NB4 (cell line): ENCODE measurements around the gene SERPINA6.

ENCODE experiments used
- DNase-seq: peaks from one replicate; pipeline ENCODE4 v3.0.0; 2010; ENCODE audit warnings: low read depth
- H3K4me3 ChIP-seq: one replicate; pipeline ENCODE4 v1.5.1; 2011; ENCODE audit warnings: mild to moderate bottlenecking, low read depth, low read length, moderate library complexity
- CTCF ChIP-seq: IDR thresholded peaks from one replicate; pipeline ENCODE4 v1.5.1; 2012; ENCODE audit warnings: low read depth, low read length
- MYC ChIP-seq: IDR thresholded peaks from 2 replicates; pipeline ENCODE4 v1.6.1; 2011; ENCODE audit warnings: low read depth, low read length
- POLR2A ChIP-seq: IDR thresholded peaks from 2 replicates; pipeline ENCODE4 v1.6.1; 2011; ENCODE audit warnings: mild to moderate bottlenecking; ENCODE audit not compliant: insufficient read length; ENCODE audit errors: extremely low read depth
- TF ChIP-seq, protein P1 (sequence below): IDR thresholded peaks from 2 replicates; pipeline ENCODE4 v1.6.1; 2011; ENCODE audit warnings: low read depth, low read length

SERPINA6 gene

GRCh38 chr14:94331462-94331861 lies 8.3 kb upstream of the SERPINA6 start:
- TF ChIP-seq, protein P1, sequence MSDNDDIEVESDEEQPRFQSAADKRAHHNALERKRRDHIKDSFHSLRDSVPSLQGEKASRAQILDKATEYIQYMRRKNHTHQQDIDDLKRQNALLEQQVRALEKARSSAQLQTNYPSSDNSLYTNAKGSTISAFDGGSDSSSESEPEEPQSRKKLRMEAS, result no peak
- no peak for TF ChIP-seq CTCF
- no peak for TF ChIP-seq POLR2A
- TF ChIP-seq MYC, result no peak
- H3K4me3 ChIP-seq, result no peak overlapping the region

DNA sequence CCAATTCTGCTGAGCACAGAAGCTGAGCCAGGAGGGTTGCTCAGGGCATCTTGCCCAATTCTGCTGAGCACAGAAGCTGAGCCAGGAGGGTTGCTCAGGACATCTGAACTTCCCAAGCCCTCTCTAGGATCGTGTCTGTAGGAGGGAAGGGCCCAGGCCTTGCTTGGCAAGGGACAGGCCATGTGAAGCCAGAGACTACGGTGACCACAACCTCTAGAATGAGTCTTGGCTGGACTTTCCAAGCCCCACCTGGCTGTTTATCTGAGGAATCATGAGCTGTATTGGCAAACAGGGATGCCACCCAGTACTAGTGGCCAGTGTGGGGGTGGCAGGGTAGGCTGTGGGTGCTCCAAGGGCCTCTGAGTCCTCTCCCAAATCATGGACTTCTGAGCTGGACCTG lies 7.7 kb upstream of the SERPINA6 start:
- TF ChIP-seq MYC (no peak), CTCF (no peak), POLR2A (no peak)
- TF ChIP-seq, protein P1, result no peak
- no peak overlapping the region for H3K4me3 ChIP-seq
- DNase-seq, result no peak

More at GRCh38 chr14:94331462-94331861, 8.3 kb upstream of the SERPINA6 start:
- DNase-seq, result no peak

GRCh38 chr14:94330432-94330831 lies 7.3 kb upstream of the SERPINA6 start:
- no peak for DNase-seq
- TF ChIP-seq POLR2A, result no peak
- H3K4me3 ChIP-seq, result no peak overlapping the region

DNA sequence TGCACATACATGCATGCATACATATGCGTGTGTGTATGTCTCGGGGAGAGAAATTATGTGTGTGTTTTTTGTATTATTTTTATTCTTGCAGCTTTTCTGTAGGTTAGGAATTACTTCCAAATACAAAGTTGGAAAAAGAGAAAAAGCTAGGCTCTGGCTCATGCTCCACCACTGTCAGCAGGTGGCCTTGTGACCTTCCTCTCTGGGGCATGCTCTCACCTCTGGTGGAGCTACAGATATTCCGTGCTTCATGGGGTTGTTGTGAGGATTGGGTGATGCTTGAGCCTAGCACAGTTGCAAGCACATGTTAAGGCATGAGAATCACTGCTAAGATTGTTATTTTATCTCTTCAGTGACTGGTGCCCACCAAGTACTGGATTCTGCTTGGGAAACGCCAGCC lies 6.7 kb upstream of the SERPINA6 start:
- TF ChIP-seq MYC (no peak), CTCF (no peak), POLR2A (no peak)
- TF ChIP-seq, protein P1, result no peak
- no peak overlapping the region for H3K4me3 ChIP-seq
- DNase-seq, result no peak

- TF ChIP-seq, protein P1, result no peak
- TF ChIP-seq MYC (no peak), CTCF (no peak), POLR2A (no peak)
- H3K4me3 ChIP-seq, result no peak overlapping the region
- DNase-seq, result no peak
Observed at GRCh38 chr14:94328196-94328595, 5.1 kb upstream of the SERPINA6 start.

DNA sequence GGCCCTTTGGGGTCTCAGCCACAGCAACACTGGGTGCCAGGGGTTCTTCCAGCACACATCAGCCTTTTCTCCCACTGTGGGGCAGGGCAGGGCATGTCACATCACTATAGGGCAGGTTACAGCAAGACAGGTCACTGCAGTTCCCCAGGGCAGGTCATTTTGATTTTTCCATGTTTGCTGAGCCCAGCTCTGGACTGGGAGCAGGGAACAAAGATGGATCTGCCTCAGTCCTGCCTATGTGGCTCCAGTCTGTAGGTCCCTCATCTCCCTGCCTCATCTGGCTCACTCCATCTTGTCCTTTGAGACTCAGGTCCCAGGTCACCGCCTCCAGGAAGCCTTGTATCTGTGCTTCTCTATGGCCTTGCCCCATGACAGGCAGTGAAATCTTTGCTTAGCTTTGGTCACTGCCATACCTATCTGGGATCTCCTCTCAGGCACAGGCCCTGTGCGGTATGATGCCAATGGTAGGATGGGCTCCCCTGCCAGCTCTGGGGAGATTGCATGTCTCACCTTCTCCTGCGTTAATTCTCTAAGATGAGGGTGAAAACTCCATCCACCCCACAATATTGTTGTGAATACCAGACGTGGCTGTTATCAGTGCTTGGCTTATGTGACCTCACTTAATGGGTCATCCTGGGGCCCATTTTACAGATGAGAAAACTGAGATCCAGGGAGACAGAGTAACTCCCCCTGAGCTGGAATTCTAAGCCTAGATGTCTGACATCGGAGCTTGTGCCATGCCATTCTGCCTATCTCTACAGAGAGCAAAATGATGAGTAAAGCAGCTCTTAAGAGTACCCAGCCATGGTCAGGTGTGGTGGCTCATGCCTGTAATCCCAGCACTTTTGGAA lies 1.5 kb downstream of the SERPINA6 start:
- no peak overlapping the region for H3K4me3 ChIP-seq
- TF ChIP-seq MYC, result no peak
- TF ChIP-seq CTCF, result no peak
- TF ChIP-seq, protein P1, result no peak
- no peak for TF ChIP-seq POLR2A

More for the DNA sequence above, 1.5 kb downstream of the SERPINA6 start:
- no peak for DNase-seq
